Glutamatergic neuron (in vitro differentiated cells): ENCODE results near the gene CCDC181. TPM values are rescaled to one million over a fixed set of nuclear protein-coding genes. Genes with fewer than 3 reads are reported as not detected.

Experiments used
- DNase-seq: peaks from one replicate; pipeline ENCODE4 v3.0.0; 2022
- H3K27ac Mint-ChIP-seq: one replicate; pipeline ENCODE4 v1.8.0; 2020; ENCODE audit warnings: mild to moderate bottlenecking, mixed read lengths, inconsistent platforms; ENCODE audit not compliant: unreplicated experiment
- H3K27me3 Mint-ChIP-seq: one replicate; pipeline ENCODE4 v1.8.0; 2020; ENCODE audit warnings: mild to moderate bottlenecking, moderate library complexity, mixed read lengths, inconsistent platforms; ENCODE audit not compliant: unreplicated experiment
- H3K36me3 Mint-ChIP-seq: one replicate; pipeline ENCODE4 v1.8.0; 2020; ENCODE audit warnings: mild to moderate bottlenecking, mixed read lengths, inconsistent platforms; ENCODE audit not compliant: unreplicated experiment
- H3K4me1 Mint-ChIP-seq: one replicate; pipeline ENCODE4 v1.8.0; 2020; ENCODE audit warnings: mild to moderate bottlenecking, low read depth, mixed read lengths, inconsistent platforms; ENCODE audit not compliant: unreplicated experiment
- H3K4me3 Mint-ChIP-seq: one replicate; pipeline ENCODE4 v1.8.0; 2020; ENCODE audit warnings: mild to moderate bottlenecking, mixed read lengths, inconsistent platforms; ENCODE audit not compliant: unreplicated experiment
- H3K9me3 Mint-ChIP-seq: one replicate; pipeline ENCODE4 v1.8.0; 2020; ENCODE audit warnings: mild to moderate bottlenecking, moderate library complexity, mixed read lengths, inconsistent platforms; ENCODE audit not compliant: unreplicated experiment
- CTCF ChIP-seq: fragments of 200-600 bp; sonication (generic); IDR thresholded peaks from one replicate; pipeline ENCODE4 v1.5.0; 2021; ENCODE audit not compliant: partially characterized antibody, unreplicated experiment
- total RNA-seq: library from RNA; stranded (reverse); fragmentation: NEBNext Ultra II Directional; extraction: Animal tissue kit (Norgen Biotek cat#: 25700); gene quantifications from one replicate; pipeline ENCODE4 v1.2.1, GENCODE V29; 2021; ENCODE audit not compliant: unreplicated experiment

Gene CCDC181
- total RNA-seq, 1 donor from 2014 or later = 1.1 TPM

GRCh38 chr1:169381162-169381561 lies 46.1 kb downstream of the CCDC181 start:
- Mint-ChIP-seq H3K9me3 (no peaks in the 10 kb centered on the region), H3K4me3 (no peak overlapping the region), H3K4me1 (no peaks in the 10 kb centered on the region), H3K27me3 (no peaks in the 10 kb centered on the region), H3K36me3 (no peaks in the 10 kb centered on the region), H3K27ac (no peak overlapping the region)
- TF ChIP-seq CTCF = no peak
- DNase-seq = no peak

GRCh38 chr1:169371404-169371803 lies 55.9 kb downstream of the CCDC181 start:
- Mint-ChIP-seq H3K27ac (no peak overlapping the region), H3K27me3 (no peaks in the 10 kb centered on the region), H3K4me1 (no peaks in the 10 kb centered on the region), H3K4me3 (no peak overlapping the region), H3K36me3 (no peaks in the 10 kb centered on the region), H3K9me3 (no peaks in the 10 kb centered on the region)
- no peak for DNase-seq
- TF ChIP-seq CTCF = no peak

- H3K9me3 Mint-ChIP-seq = no peaks in the 10 kb centered on the region
- H3K4me1 Mint-ChIP-seq = no peaks in the 10 kb centered on the region
- DNase-seq = no peak
- peaks cover 7% of the 10 kb centered on the region for H3K36me3 Mint-ChIP-seq
- no peak for TF ChIP-seq CTCF
- H3K4me3 Mint-ChIP-seq = no peak overlapping the region
- H3K27me3 Mint-ChIP-seq = no peaks in the 10 kb centered on the region
- no peak overlapping the region for H3K27ac Mint-ChIP-seq
Observed at GRCh38 chr1:169368406-169368769, 58.9 kb downstream of the CCDC181 start.

GRCh38 chr1:169367686-169368405 lies 59.4 kb downstream of the CCDC181 start, which contains the start of the genes BLZF1 and NME7:
BLZF1 (plus strand) TSS chr1:169368195; CDS start chr1:169369523, 1,328 bp downstream.
NME7 (minus strand) TSS chr1:169367797; CDS start chr1:169367710, 87 bp downstream.
- peak within 1 kb of the TSS; percentile 58 for H3K4me3 Mint-ChIP-seq
- peaks cover 7% of the 10 kb centered on the region for H3K36me3 Mint-ChIP-seq
- H3K9me3 Mint-ChIP-seq = no peaks in the 10 kb centered on the region
- H3K27me3 Mint-ChIP-seq = no peaks in the 10 kb centered on the region
- TF ChIP-seq CTCF = no peak
- peak; percentile 98 for DNase-seq
- H3K27ac Mint-ChIP-seq = no peak within 1 kb of the TSS
- no peaks in the 10 kb centered on the region for H3K4me1 Mint-ChIP-seq

GRCh38 chr1:169367096-169367685 lies 60.1 kb downstream of the CCDC181 start:
- TF ChIP-seq CTCF = no peak
- no peak for DNase-seq
- no peak overlapping the region for H3K4me3 Mint-ChIP-seq

More at GRCh38 chr1:169367096-169367685, 60.1 kb downstream of the CCDC181 start:
- Mint-ChIP-seq H3K27ac (no peak overlapping the region), H3K36me3 (peaks cover 7% of the 10 kb centered on the region), H3K4me1 (peaks cover 2% of the 10 kb centered on the region), H3K9me3 (no peaks in the 10 kb centered on the region), H3K27me3 (no peaks in the 10 kb centered on the region)
